Vagina (tissue), 2 donors: Measurements from ENCODE around the gene RAB6A. TPM values are rescaled to one million over a fixed set of nuclear protein-coding genes. Genes with fewer than 3 reads are reported as not detected.
"Not testable (repeated sequence)": the region's sequence is repeated elsewhere in the genome, so short reads cannot be mapped to it uniquely, and the experiment has no call there.

ENCODE experiments used
- DNase-seq, 2 donors: peaks; one replicate each; pipeline ENCODE4 v3.0.0-alpha.2; 2017; ENCODE audit errors: extremely low spot score in 2 of 2
- H3K27ac ChIP-seq: fragments of 200-600 bp; sonication (generic); one replicate; pipeline ENCODE4 v1.5.1; 2019
- H3K27me3 ChIP-seq: fragments of 200-600 bp; sonication (generic); one replicate; pipeline ENCODE4 v1.5.1; 2019
- H3K36me3 ChIP-seq, 2 donors: fragments of 200-600 bp; sonication (generic); one replicate each; pipeline ENCODE4 v1.5.1; 2017 to 2019
- H3K4me1 ChIP-seq: fragments of 200-600 bp; sonication (generic); one replicate; pipeline ENCODE4 v1.5.1; 2019
- H3K4me3 ChIP-seq, 2 donors: fragments of 200-600 bp; sonication (generic); 1 replicate in 1 of 2; 2 replicates in 1 of 2; pipeline ENCODE4 v1.5.1; 2016 to 2019
- H3K9me3 ChIP-seq: fragments of 200-600 bp; sonication (generic); one replicate; pipeline ENCODE4 v1.5.1; 2019
- POLR2A ChIP-seq, 2 donors: fragments of 450-650 bp; IDR thresholded peaks; one replicate each; pipeline ENCODE4 v1.6.1; 2017; ENCODE audit warnings: antibody characterized with exemption in 2 of 2, mild to moderate bottlenecking in 2 of 2, moderate library complexity in 2 of 2
- POLR2AphosphoS5 ChIP-seq, 2 donors: sonication (generic); formaldehyde crosslinking; IDR thresholded peaks; one replicate each; pipeline ENCODE4 v1.9.0; 2017; ENCODE audit warnings: antibody characterized with exemption in 2 of 2, mild to moderate bottlenecking in 2 of 2, low read depth in 1 of 2; ENCODE audit not compliant: insufficient read depth in 1 of 2
- intact Hi-C: fragments of 100-400 bp; cut with DNase I; formaldehyde crosslinking; loops from one replicate; pipeline ENCODE4 v1.15.1; 2023
- total RNA-seq: library from RNA; depleted of rRNA; stranded (reverse); fragments of >200 nt; gene quantifications from one replicate; pipeline ENCODE4 v1.2.3, GENCODE V29; 2016
- TF ChIP-seq, protein P1 (sequence below), 3 experiments: fragments of 450-650 bp in 2 of 3; fragments of 200-600 bp in 1 of 3; sonication (generic) in 1 of 3; IDR thresholded peaks; one replicate each; pipeline ENCODE4 v1.5.1; 2017 to 2019; ENCODE audit warnings: antibody characterized with exemption in 3 of 3, mild to moderate bottlenecking in 2 of 3, moderate library complexity in 2 of 3

The RAB6A gene
- total RNA-seq, 1 donor from 2014 or later: 148 TPM

DNA sequence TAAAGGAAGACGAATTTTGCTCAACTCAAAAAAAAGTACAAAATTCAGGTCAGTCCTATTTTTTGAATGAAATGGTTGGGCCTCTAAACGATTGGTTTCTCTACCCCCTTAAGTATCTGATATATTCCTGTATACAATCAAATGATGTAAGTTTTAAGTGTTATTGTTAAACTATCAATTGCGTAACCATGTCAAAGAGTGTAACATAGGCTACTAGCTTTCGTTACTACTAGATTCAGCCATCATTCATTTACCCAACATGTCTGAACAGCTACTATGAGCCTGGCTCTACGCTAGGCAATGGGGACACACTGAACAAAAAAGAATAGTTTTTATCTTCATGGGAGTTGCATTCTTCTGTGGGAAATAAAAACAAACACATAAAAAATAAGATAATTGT is 3.3 kb downstream of the RAB6A start:
- intact Hi-C loops: no loop called here
- Histone ChIP-seq H3K27ac (no peak overlapping the region), H3K4me3 (no peak overlapping the region), H3K36me3 (no peaks in the 10 kb centered on the region), H3K4me1 (peaks cover 52% of the 10 kb centered on the region), H3K9me3 (no peaks in the 10 kb centered on the region), H3K27me3 (no peaks in the 10 kb centered on the region)
- DNase-seq: no peak
- no peak for TF ChIP-seq POLR2A (IDR thresholded peaks at IDR 0.05)
- TF ChIP-seq POLR2AphosphoS5 (IDR thresholded peaks at IDR 0.05; ENCODE audit: insufficient read depth in 1 of 2, low read depth in 1 of 2): no peak
- TF ChIP-seq, protein P1, sequence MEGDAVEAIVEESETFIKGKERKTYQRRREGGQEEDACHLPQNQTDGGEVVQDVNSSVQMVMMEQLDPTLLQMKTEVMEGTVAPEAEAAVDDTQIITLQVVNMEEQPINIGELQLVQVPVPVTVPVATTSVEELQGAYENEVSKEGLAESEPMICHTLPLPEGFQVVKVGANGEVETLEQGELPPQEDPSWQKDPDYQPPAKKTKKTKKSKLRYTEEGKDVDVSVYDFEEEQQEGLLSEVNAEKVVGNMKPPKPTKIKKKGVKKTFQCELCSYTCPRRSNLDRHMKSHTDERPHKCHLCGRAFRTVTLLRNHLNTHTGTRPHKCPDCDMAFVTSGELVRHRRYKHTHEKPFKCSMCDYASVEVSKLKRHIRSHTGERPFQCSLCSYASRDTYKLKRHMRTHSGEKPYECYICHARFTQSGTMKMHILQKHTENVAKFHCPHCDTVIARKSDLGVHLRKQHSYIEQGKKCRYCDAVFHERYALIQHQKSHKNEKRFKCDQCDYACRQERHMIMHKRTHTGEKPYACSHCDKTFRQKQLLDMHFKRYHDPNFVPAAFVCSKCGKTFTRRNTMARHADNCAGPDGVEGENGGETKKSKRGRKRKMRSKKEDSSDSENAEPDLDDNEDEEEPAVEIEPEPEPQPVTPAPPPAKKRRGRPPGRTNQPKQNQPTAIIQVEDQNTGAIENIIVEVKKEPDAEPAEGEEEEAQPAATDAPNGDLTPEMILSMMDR (IDR thresholded peaks at IDR 0.05): no peak

GRCh38 chr11:73755670-73756069 is 5.2 kb downstream of the RAB6A start:
- no peaks in the 10 kb centered on the region for H3K27me3 ChIP-seq
- DNase-seq: no peak
- no peak overlapping the region for H3K27ac ChIP-seq
- intact Hi-C loops: no loop called here
- H3K4me1 ChIP-seq: peaks cover 67% of the 10 kb centered on the region
- H3K4me3 ChIP-seq: no peak overlapping the region
- H3K36me3 ChIP-seq: no peaks in the 10 kb centered on the region
- TF ChIP-seq POLR2A (IDR thresholded peaks at IDR 0.05) (no peak), POLR2AphosphoS5 (IDR thresholded peaks at IDR 0.05; ENCODE audit: insufficient read depth in 1 of 2, low read depth in 1 of 2) (no peak)
- TF ChIP-seq, protein P1 (IDR thresholded peaks at IDR 0.05): no peak
- no peaks in the 10 kb centered on the region for H3K9me3 ChIP-seq

GRCh38 chr11:73753938-73754337 is 6.9 kb downstream of the RAB6A start:
- Histone ChIP-seq H3K4me3 (no peak overlapping the region), H3K27me3 (no peaks in the 10 kb centered on the region), H3K27ac (no peak overlapping the region), H3K36me3 (no peaks in the 10 kb centered on the region), H3K9me3 (no peaks in the 10 kb centered on the region), H3K4me1 (peaks cover 74% of the 10 kb centered on the region)
- intact Hi-C loops: no loop called here
- no peak for DNase-seq
- TF ChIP-seq POLR2AphosphoS5 (IDR thresholded peaks at IDR 0.05; ENCODE audit: insufficient read depth in 1 of 2, low read depth in 1 of 2): no peak
- TF ChIP-seq, protein P1 (IDR thresholded peaks at IDR 0.05): no peak
- no peak for TF ChIP-seq POLR2A (IDR thresholded peaks at IDR 0.05)

DNA sequence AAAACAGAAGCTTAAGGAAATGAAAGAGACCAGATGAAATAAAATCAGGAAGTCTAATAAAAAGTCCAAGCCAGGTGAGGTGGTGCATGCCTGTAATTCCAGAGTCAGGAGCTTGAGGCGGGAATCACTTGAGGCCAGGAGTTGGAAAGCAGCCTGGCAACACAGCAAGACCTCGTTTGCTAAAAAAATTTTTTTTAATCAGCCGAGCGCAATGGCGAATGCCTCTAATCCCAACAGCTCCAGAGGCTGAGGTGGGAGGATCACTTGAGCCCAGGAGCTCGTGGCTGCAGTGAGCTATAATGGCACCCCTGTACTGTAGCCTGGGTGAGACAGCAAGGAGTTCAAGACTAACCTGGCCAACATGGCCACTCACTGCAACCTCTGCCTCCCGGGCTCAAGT is 8.0 kb downstream of the RAB6A start:
- Histone ChIP-seq H3K27me3 (no peaks in the 10 kb centered on the region), H3K4me3 (no peak overlapping the region), H3K27ac (no peak overlapping the region), H3K36me3 (no peaks in the 10 kb centered on the region), H3K4me1 (peaks cover 64% of the 10 kb centered on the region), H3K9me3 (no peaks in the 10 kb centered on the region)
- intact Hi-C loops: no loop called here
- TF ChIP-seq POLR2AphosphoS5 (IDR thresholded peaks at IDR 0.05; ENCODE audit: insufficient read depth in 1 of 2, low read depth in 1 of 2): no peak
- TF ChIP-seq, protein P1 (IDR thresholded peaks at IDR 0.05): no peak
- TF ChIP-seq POLR2A (IDR thresholded peaks at IDR 0.05): no peak
- no peak for DNase-seq

GRCh38 chr11:73752216-73752867 is 8.5 kb downstream of the RAB6A start:
- H3K4me3 ChIP-seq: no peak overlapping the region
- H3K4me1 ChIP-seq: peaks cover 58% of the 10 kb centered on the region
- no peaks in the 10 kb centered on the region for H3K36me3 ChIP-seq
- intact Hi-C loops: no loop called here
- no peaks in the 10 kb centered on the region for H3K27me3 ChIP-seq
- TF ChIP-seq, protein P1 (IDR thresholded peaks at IDR 0.05): no peak
- TF ChIP-seq POLR2A (IDR thresholded peaks at IDR 0.05): no peak
- no peak for TF ChIP-seq POLR2AphosphoS5 (IDR thresholded peaks at IDR 0.05; ENCODE audit: insufficient read depth in 1 of 2, low read depth in 1 of 2)
- DNase-seq: no peak
- H3K9me3 ChIP-seq: no peaks in the 10 kb centered on the region
- no peak overlapping the region for H3K27ac ChIP-seq

GRCh38 chr11:73750862-73751261 is 10.0 kb downstream of the RAB6A start:
- H3K36me3 ChIP-seq, DNase-seq, intact Hi-C loops, H3K27ac ChIP-seq, H3K27me3 ChIP-seq, H3K9me3 ChIP-seq, H3K4me3 ChIP-seq: not testable (repeated sequence)
- peaks cover 45% of the 10 kb centered on the region for H3K4me1 ChIP-seq
